ENCODE data around the gene MCUB.
"Not testable (repeated sequence)": the region's sequence is repeated elsewhere in the genome, so short reads cannot be mapped to it uniquely, and the experiment has no call there.

The MCUB gene

GRCh38 chr4:109588176-109588575, 28.1 kb downstream of the MCUB start:
- no peak for TF ChIP-seq CTCF (IDR thresholded peaks at IDR 0.05; ENCODE audit: extremely low read depth, missing control alignments)
- DNase-seq (ENCODE audit: low spot score), result peak; percentile 52

DNA sequence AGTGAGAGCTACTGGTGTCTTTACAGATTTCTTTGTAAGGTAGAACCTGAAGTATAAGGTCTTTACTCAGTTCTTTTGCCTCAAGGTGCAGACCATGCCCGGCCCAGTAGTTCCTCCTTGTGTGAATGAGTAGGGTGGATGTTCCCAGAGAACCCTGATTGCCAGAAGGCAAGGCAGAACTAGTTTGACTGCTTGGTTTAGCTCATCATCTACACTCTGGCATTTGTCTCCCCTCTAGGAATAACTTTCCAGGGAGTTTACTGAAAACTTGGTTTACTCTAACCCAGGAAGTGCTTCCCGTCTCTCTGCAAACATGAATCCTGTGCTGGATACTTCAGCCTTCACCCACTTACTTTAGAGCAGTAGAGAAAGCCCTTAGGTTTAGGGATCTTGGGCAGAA, 29.1 kb downstream of the MCUB start:
- TF ChIP-seq CTCF (IDR thresholded peaks at IDR 0.05; ENCODE audit: extremely low read depth, missing control alignments), result no peak
- DNase-seq (ENCODE audit: low spot score), result no peak

- no peak for DNase-seq (ENCODE audit: low spot score)
- no peak for TF ChIP-seq CTCF (IDR thresholded peaks at IDR 0.05; ENCODE audit: extremely low read depth, missing control alignments)
These were observed 29.6 kb downstream of the MCUB start for GRCh38 chr4:109589605-109590004.

DNA sequence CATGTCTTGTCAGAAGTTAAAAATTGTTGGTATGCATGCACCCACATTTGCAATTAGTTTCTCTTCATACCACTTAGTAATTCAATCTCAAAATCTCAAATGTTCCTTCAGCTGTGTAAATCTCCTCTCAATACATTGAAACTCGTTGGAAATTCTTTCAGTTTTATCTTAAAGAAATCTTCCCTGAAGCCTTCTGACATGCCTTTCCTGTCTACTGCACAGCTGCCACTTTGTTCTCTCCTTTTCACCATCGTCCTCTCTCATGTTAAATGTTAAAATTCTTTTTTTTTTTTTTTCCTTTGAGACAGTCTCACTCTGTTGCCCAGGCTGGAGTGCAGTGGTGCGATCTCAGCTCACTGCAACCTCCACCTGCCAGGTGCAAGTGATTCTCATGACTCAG, 30.9 kb downstream of the MCUB start:
- no peak for TF ChIP-seq CTCF (IDR thresholded peaks at IDR 0.05; ENCODE audit: extremely low read depth, missing control alignments)
- no peak for DNase-seq (ENCODE audit: low spot score)

- no peak for DNase-seq (ENCODE audit: low spot score)
- no peak for TF ChIP-seq CTCF (IDR thresholded peaks at IDR 0.05; ENCODE audit: extremely low read depth, missing control alignments)
These were observed 32.3 kb downstream of the MCUB start for GRCh38 chr4:109592367-109592766.

GRCh38 chr4:109595123-109595522, 35.1 kb downstream of the MCUB start:
- DNase-seq (ENCODE audit: low spot score), result not testable (repeated sequence)

DNA sequence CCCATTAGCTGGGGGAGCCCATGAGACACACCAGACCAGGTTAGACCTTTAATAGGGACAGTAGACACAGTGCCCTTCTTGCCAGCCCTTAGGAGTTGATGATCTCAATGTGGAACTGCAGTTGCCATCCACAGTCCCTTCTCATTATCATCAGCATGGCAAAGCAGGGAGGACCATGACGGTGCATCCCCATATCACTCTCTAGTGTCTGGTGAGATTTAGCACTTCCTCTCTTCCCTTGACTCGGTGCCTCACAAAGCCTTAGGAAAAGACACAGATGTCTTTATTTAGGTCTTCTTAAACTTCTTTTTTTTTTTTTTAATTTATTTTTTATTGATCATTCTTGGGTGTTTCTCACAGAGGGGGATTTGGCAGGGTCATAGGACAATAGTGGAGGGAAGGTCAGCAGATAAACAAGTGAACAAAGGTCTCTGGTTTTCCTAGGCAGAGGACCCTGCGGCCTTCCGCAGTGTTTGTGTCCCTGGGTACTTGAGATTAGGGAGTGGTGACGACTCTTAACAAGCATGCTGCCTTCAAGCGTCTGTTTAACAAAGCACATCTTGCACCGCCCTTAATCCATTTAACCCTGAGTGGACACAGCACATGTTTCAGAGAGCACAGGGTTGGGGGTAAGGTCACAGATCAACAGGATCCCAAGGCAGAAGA, 36.5 kb downstream of the MCUB start:
- not testable (repeated sequence) for DNase-seq (ENCODE audit: low spot score)

- DNase-seq (ENCODE audit: low spot score), result no peak
- TF ChIP-seq CTCF (IDR thresholded peaks at IDR 0.05; ENCODE audit: extremely low read depth, missing control alignments), result no peak
These were observed 39.1 kb downstream of the MCUB start for GRCh38 chr4:109599046-109599652.
